Measurements from ENCODE around the gene MAPKAPK2. TPM values are rescaled to one million over a fixed set of nuclear protein-coding genes. Genes with fewer than 3 reads are reported as not detected.

The MAPKAPK2 gene
- polyA plus RNA-seq (41.5 to 67.0 TPM (median 42.1 TPM) in 3 replicates), polyA minus RNA-seq (52.2 to 83.1 TPM (median 53.9 TPM) in 3 replicates)
- polyA plus RNA-seq (2011; ENCODE audit: low read depth): 21.7 TPM
- 60.1 and 61.0 TPM in 2 replicates for polyA plus RNA-seq (2011; cell fraction: cytosol; rRNA removed)
- polyA plus RNA-seq (2011; cell fraction: nucleus; rRNA removed): 49.3 and 51.2 TPM in 2 replicates
- polyA plus RNA-seq (2012; ENCODE audit: low replicate concordance): 44.0 and 47.9 TPM in 2 replicates
- polyA minus RNA-seq (2011; cell fraction: cytosol; rRNA and poly(A)+ RNA removed): 45.8 TPM
- 18.9 and 26.6 TPM in 2 replicates for polyA minus RNA-seq (2011; cell fraction: nucleus; rRNA and poly(A)+ RNA removed)

DNA sequence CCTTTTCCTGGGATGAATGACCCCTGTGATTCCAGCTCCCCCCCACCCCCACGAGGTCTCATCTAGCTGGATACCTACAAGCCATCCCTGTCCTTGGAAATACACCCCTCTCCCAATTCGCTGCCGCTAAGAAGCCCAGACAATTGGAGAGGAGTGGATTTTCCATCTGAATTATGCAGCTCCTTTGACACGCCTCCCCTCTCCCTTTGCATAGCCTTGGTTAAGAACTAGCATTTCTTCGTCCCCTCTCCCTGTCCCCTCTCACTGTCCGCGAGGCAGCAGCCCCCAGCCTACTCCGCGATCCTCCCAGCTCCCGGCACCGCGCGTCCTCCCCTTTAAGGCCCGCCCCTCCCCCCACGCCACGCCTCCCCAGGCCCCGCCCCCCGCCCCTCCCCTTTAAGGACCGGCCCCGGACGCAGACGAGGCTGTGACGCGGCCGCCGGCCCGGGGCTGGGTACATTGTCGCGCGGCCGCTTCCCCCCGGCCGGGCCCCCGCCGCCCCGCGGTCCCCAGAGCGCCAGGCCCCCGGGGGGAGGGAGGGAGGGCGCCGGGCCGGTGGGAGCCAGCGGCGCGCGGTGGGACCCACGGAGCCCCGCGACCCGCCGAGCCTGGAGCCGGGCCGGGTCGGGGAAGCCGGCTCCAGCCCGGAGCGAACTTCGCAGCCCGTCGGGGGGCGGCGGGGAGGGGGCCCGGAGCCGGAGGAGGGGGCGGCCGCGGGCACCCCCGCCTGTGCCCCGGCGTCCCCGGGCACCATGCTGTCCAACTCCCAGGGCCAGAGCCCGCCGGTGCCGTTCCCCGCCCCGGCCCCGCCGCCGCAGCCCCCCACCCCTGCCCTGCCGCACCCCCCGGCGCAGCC is at the start of gene MAPKAPK2:
Gene MAPKAPK2 (plus strand): TSS at position 428 of the 856 bp plus-strand sequence. CDS start 325 bp downstream, at position 753.
- TF ChIP-seq EZH2 (IDR thresholded peaks at IDR 0.05; ENCODE audit: low read length): no peak
- TF ChIP-seq, protein P1, sequence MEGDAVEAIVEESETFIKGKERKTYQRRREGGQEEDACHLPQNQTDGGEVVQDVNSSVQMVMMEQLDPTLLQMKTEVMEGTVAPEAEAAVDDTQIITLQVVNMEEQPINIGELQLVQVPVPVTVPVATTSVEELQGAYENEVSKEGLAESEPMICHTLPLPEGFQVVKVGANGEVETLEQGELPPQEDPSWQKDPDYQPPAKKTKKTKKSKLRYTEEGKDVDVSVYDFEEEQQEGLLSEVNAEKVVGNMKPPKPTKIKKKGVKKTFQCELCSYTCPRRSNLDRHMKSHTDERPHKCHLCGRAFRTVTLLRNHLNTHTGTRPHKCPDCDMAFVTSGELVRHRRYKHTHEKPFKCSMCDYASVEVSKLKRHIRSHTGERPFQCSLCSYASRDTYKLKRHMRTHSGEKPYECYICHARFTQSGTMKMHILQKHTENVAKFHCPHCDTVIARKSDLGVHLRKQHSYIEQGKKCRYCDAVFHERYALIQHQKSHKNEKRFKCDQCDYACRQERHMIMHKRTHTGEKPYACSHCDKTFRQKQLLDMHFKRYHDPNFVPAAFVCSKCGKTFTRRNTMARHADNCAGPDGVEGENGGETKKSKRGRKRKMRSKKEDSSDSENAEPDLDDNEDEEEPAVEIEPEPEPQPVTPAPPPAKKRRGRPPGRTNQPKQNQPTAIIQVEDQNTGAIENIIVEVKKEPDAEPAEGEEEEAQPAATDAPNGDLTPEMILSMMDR (optimal IDR thresholded peaks at IDR 0.05 in 1 of 3, IDR thresholded peaks at IDR 0.05 in 1 of 3, conservative IDR thresholded peaks at IDR 0.05 in 1 of 3; ENCODE audit: extremely low read depth in 1 of 3, insufficient read depth in 2 of 3, low read length in 3 of 3): no peak
- H3K9me1 ChIP-seq (ENCODE audit: control insufficient read depth, extremely low read depth, insufficient read depth, low read length): peaks cover 2% of the 10 kb centered on the region
- H3K4me1 ChIP-seq (ENCODE audit: control insufficient read depth, extremely low read depth, insufficient read depth, low read length): peaks cover 25% of the 10 kb centered on the region
- H3K4me2 ChIP-seq (ENCODE audit: control insufficient read depth, extremely low read depth, insufficient read depth, low read depth, low read length): peak within 1 kb of the TSS; percentile 99
- H3K4me3 ChIP-seq (ENCODE audit: control insufficient read depth in 2 of 3, extremely low read depth in 1 of 3, insufficient read depth in 2 of 3, low read depth in 1 of 3, low read length in 3 of 3): peak within 1 kb of the TSS; percentile 75 to 90 (median 84)
- FAIRE-seq (no peak), DNase-seq (ENCODE audit: low read depth, low spot score) (no peak)
- peak within 1 kb of the TSS; percentile 97 for H2AFZ ChIP-seq (ENCODE audit: control insufficient read depth, low read length)
- peak within 1 kb of the TSS; percentile 93 for H3K9ac ChIP-seq (ENCODE audit: control insufficient read depth, extremely low read depth, insufficient read depth, low read length)
- H3K27ac ChIP-seq (ENCODE audit: control insufficient read depth, insufficient read depth, low read length): peak within 1 kb of the TSS; percentile 83
- H3K36me3 ChIP-seq (ENCODE audit: control insufficient read depth in 2 of 2, extremely low read depth in 1 of 2, insufficient read depth in 2 of 2, low read length in 2 of 2): peaks cover 0 to 2% of the 10 kb centered on the region in 2 experiments
- dilution Hi-C loops (cut with MboI; ENCODE audit: extremely low pct_ligation_motif_present, low sequenced_read_pairs): no loop called here
- H3K79me2 ChIP-seq (ENCODE audit: control insufficient read depth, insufficient read depth, low read length): peaks cover 44% of the 10 kb centered on the region
- H4K20me1 ChIP-seq (ENCODE audit: control insufficient read depth, extremely low read depth, insufficient read depth, low read length): peaks cover 25% of the 10 kb centered on the region
- no peaks in the 10 kb centered on the region for H3K9me3 ChIP-seq (ENCODE audit: control insufficient read depth, low read depth, low read length)
- peaks cover 10% of the 10 kb centered on the region for H3K27me3 ChIP-seq (ENCODE audit: control insufficient read depth, extremely low read depth, insufficient read depth, low read length)

DNA sequence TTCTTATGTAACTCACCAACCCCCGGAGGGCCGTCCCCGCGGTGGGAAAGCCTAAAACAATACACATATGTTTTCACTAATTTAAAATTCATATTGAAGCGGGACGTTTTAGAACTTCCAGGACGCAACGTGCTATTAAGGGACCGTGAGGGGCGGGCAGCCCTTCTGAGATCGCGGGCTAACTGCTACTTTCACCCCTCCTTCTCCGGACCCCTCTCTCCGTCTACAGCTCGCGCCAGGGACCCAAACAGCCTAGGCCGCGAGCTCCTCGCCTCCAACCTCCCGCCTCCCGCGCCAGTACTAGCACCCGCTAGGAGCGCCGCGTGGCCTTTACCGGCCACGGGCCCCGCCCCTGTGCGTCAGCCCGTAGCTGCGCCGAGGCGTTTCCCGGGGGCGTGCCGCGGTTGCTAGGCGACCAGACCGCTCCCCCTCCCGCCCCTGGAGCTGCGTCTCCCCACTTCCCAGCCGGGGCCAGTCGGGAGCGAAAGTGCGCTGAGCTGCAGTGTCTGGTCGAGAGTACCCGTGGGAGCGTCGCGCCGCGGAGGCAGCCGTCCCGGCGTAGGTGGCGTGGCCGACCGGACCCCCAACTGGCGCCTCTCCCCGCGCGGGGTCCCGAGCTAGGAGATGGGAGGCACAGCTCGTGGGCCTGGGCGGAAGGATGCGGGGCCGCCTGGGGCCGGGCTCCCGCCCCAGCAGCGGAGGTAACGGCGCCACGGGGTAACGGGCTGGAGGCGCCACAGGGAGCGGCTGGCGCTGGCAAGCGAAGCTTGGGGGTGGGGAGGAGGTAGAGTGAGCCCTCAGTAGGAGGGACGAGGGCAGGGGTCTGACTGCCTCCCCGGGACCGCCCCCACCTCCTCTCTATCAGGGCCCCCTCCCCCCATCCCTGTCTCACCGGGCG is 49.4 kb upstream of the MAPKAPK2 start, which contains the start of gene DYRK3:
Gene DYRK3 (plus strand): TSS at position 457 of the 898 bp plus-strand sequence. CDS start 168 bp downstream, at position 625.
- Histone ChIP-seq H2AFZ (ENCODE audit: control insufficient read depth, low read length) (peak within 1 kb of the TSS; percentile 73), H3K27me3 (ENCODE audit: control insufficient read depth, extremely low read depth, insufficient read depth, low read length) (no peaks in the 10 kb centered on the region), H3K36me3 (ENCODE audit: control insufficient read depth in 2 of 2, extremely low read depth in 1 of 2, insufficient read depth in 2 of 2, low read length in 2 of 2) (no peaks in the 10 kb centered on the region), H3K9me1 (ENCODE audit: control insufficient read depth, extremely low read depth, insufficient read depth, low read length) (no peaks in the 10 kb centered on the region), H3K4me1 (ENCODE audit: control insufficient read depth, extremely low read depth, insufficient read depth, low read length) (peaks cover 33% of the 10 kb centered on the region), H3K79me2 (ENCODE audit: control insufficient read depth, insufficient read depth, low read length) (peaks cover 15% of the 10 kb centered on the region), H3K4me2 (ENCODE audit: control insufficient read depth, extremely low read depth, insufficient read depth, low read depth, low read length) (peak within 1 kb of the TSS; percentile 88), H4K20me1 (ENCODE audit: control insufficient read depth, extremely low read depth, insufficient read depth, low read length) (no peaks in the 10 kb centered on the region), H3K27ac (ENCODE audit: control insufficient read depth, insufficient read depth, low read length) (peak within 1 kb of the TSS; percentile 98), H3K9me3 (ENCODE audit: control insufficient read depth, low read depth, low read length) (no peaks in the 10 kb centered on the region), H3K9ac (ENCODE audit: control insufficient read depth, extremely low read depth, insufficient read depth, low read length) (peak within 1 kb of the TSS; percentile 80), H3K4me3 (ENCODE audit: control insufficient read depth in 2 of 3, extremely low read depth in 1 of 3, insufficient read depth in 2 of 3, low read depth in 1 of 3, low read length in 3 of 3) (peak within 1 kb of the TSS; percentile 72 to 87 (median 76))
- dilution Hi-C loops (cut with MboI; ENCODE audit: extremely low pct_ligation_motif_present, low sequenced_read_pairs): no loop called here
- DNase-seq (ENCODE audit: low read depth, low spot score) (peak; percentile 67), FAIRE-seq (no peak)
- TF ChIP-seq, protein P1 (optimal IDR thresholded peaks at IDR 0.05 in 1 of 3, IDR thresholded peaks at IDR 0.05 in 1 of 3, conservative IDR thresholded peaks at IDR 0.05 in 1 of 3; ENCODE audit: extremely low read depth in 1 of 3, insufficient read depth in 2 of 3, low read length in 3 of 3): peak in 1 of 3 experiments; percentile 18
- TF ChIP-seq EZH2 (IDR thresholded peaks at IDR 0.05; ENCODE audit: low read length): no peak
